ENCODE measurements around the gene ST6GALNAC5.

GRCh38 chr1:76993036-76993435, 125.8 kb downstream of the ST6GALNAC5 start:
- TF ChIP-seq CTCF (IDR thresholded peaks at IDR 0.05; ENCODE audit: low read depth, low read length) = no peak
- TF ChIP-seq MAX (IDR thresholded peaks at IDR 0.05; ENCODE audit: low read depth, low read length) = no peak
